GM19463 (cell line): ENCODE results near the gene NPTX2.

Experiments used
- ATAC-seq: cut with Tn5 transposase; IDR thresholded peaks from one replicate; pipeline ENCODE4 v1.9.1; 2021; ENCODE audit warnings: mild to moderate bottlenecking, moderate library complexity; ENCODE audit not compliant: unreplicated experiment

NPTX2 gene

GRCh38 chr7:98653601-98654310, 36.7 kb downstream of the NPTX2 start:
- no peak for ATAC-seq

DNA sequence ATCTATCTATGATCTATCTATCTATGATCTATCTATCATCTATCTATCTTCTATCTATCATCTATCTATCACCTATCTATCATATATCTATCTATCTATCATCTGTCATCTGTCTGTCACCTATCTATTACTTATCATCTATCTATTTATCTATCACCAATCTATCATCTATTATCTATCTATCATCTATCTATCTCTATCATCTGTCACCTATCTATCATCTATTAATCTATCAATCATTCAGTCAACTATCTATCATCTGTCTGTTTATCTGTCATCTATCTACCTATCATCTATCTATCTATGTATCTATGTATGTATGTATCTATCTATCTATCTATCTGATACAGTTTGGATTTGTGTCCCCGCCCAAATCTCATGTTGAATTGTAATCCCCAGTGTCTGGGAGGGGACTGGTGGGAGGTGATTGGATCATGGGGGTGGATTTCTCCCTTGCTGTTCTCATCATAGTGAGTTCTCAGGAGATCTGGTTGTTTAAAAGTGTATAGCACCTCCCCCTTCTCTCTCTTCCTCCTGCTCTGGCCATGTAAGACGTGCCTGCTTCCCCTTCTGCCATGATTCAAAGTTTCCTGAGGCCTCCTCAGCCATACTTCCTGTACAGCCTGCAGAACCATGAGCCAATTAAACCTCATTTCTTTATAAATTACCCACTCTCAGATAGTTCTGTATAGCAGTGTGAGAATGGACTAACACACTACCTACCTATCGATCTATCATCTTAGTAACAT, 37.6 kb downstream of the NPTX2 start:
- no peak for ATAC-seq

GRCh38 chr7:98655611-98656010, 38.5 kb downstream of the NPTX2 start:
- ATAC-seq, result no peak

DNA sequence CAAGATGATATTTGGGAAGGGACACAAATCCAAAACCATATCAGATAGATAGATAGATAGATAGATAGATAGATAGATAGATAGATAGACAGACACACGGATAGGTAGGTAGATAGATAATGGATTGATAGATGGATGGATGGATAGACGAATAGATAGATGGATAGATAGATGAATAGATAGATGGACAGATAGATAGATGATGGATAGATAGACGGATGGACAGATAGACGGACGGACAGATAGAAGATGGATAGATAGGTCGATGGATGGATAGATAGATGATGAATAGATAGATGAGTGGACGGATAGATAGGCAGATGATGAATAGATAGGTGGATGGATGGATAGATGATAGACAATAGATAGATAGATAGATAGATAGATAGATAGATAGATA, 39.8 kb downstream of the NPTX2 start:
- ATAC-seq, result no peak

GRCh38 chr7:98657736-98658135, 40.7 kb downstream of the NPTX2 start:
- ATAC-seq, result no peak

GRCh38 chr7:98659756-98660155, 42.7 kb downstream of the NPTX2 start:
- no peak for ATAC-seq

DNA sequence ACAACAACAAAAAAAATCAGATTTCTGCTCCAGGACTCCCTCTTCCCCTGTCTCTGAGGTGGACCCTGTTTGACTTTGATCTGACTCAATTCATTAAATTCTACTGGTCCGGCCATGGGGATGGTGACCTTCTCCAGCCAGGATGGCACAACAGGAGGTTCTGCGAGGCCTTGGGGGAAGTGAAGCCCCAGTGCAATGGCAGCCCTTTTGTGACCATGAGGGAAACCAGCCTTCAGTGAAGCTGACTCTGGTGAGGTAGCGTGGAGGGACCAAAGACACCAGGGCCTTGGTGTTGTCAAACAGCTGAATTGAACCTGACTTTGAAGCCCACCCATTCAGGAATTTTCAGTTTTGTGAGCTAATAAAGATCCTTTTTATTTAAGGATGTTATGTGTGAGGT, 44.5 kb downstream of the NPTX2 start:
- no peak for ATAC-seq

DNA sequence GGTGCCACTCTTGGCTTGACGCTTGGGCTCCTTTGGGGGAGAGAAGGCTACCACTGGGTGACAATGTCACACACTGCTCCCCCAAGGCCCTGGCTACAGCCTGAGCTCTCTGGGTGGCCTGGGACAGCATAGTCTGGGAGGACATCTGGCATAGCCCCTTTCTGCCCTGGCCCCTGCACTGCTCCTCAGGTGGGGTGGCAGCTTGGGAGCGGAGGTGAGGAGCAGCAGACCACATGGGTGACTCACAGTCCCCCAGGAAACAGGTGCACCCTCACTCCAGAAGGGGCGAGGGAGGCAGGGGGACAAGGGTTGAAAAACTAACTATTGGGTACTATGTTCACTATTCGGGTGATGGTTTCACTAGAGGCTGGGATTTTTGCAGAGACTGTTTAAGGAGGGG, 45.2 kb downstream of the NPTX2 start:
- ATAC-seq, result no peak

GRCh38 chr7:98664882-98665281, 47.8 kb downstream of the NPTX2 start:
- ATAC-seq, result no peak

GRCh38 chr7:98668255-98668654, 51.2 kb downstream of the NPTX2 start:
- no peak for ATAC-seq

DNA sequence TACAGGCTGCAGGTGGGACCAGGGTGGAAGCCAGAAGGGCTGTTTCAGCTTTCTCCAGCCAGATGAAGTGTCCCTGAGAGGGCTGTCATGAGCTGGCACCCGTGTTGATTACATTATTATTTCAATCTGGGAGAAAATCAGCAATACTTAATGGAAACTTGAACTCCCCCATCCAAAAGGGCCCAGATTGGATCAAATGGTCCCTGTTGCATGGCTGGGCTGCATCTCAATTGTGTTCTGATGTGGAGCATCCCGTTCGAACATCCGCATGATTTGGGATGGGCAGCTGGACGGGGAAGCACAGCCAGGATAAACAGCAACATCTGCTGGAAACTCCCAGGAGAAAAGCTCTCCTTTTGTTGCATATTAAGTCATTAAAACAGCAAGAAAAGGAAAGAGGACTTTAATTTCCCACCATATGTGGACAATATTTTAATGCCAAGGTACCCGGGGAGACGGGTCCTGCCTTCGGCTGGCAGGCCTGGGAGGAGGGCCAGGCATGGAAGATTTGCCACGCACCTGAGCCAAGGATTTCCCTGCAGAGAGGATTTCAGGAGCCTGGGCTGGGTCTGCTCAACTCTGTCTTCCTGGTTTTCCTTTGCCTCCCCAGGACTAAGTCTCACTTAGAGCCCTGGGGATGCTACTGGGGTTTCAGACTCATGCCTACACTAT, 52.4 kb downstream of the NPTX2 start:
- ATAC-seq, result no peak

DNA sequence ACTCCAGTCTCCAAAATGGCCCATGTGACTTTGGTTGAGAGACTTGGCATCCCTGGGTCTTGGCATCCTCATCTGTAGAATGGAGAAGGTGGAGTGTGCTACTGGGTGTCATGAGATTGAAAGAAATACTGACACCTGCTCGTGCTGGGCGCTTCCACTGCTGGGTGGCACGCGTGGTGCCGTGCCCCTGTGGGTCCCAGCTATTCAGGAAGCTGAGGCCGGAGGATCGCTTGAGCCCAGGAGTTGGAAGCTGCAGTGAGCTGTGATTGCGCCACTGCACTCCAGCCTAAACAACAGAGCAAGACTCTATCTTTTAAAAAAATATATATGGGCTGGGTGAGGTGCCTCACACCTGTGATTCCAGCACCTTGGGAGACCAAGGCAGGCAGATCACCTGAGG, 53.1 kb downstream of the NPTX2 start:
- ATAC-seq, result no peak

GRCh38 chr7:98671733-98672331, 54.7 kb downstream of the NPTX2 start:
- ATAC-seq, result no peak

DNA sequence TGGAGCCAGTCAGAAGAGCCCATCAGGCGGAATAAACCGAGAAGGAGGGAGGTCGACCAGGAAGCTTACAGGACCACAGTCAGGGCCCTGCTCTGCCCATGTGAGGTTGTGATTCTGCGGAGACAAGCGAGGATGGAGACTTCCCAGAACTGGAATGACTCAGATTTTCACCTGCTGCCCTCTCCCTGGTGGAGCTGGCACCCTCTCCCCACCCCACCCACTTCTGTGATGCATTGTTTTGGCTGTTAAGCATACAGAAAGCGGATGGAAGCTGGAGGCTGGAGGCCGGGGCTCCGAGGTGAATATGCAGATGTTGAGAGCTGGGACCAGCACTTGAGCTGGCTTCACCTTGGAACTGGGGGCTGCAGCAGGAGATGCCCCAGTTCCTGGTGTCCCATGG, 57.4 kb downstream of the NPTX2 start:
- ATAC-seq, result no peak

GRCh38 chr7:98674881-98675280, 57.8 kb downstream of the NPTX2 start:
- no peak for ATAC-seq

DNA sequence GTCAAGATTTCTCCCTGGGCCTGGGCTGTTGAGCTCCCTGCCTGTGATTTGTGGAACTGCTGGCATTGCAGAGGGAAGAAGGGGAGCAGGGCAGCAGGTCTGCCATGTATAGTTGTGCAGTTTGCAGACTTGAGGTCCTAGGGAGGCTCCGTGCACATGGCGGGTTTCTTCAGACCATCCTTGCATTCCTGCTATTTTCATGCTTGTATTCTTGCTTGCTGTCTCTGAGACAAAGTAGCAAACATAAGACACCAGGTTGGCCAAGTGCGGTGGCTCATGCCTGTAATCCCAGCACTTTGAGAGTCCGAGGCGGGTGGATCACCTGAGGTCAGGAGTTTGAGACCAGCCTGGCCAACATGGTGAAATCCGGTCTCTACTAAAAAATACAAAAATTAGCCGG, 61.1 kb downstream of the NPTX2 start:
- no peak for ATAC-seq
